GM19043 (cell line): Measurements from ENCODE around the gene ZBTB39.
"Not testable (repeated sequence)": the region's sequence is repeated elsewhere in the genome, so short reads cannot be mapped to it uniquely, and the experiment has no call there.

Experiments used
- ATAC-seq: cut with Tn5 transposase; IDR thresholded peaks from one replicate; pipeline ENCODE4 v1.9.1; 2021; ENCODE audit warnings: low read depth; ENCODE audit not compliant: unreplicated experiment

Gene ZBTB39

DNA sequence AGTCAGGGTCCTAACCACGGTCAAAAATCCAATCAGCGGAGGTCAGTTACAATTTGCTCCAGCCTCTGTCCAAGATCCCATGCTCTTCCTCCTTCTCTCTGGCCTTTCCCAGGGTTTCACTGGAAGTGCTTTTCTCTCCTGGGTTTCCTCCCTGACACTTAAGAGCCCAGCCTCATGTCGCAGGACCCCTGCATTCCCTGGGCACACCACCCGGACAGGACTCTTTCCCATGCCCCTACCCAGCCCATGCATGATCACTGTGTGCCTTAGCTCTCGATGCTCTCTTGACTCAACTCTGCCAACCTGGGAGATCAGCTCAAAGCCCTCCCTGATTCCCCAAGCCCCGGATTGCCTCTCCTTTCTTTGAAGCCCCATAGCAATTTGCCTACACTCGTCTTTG lies 25.4 kb upstream of the ZBTB39 start:
- no peak for ATAC-seq

DNA sequence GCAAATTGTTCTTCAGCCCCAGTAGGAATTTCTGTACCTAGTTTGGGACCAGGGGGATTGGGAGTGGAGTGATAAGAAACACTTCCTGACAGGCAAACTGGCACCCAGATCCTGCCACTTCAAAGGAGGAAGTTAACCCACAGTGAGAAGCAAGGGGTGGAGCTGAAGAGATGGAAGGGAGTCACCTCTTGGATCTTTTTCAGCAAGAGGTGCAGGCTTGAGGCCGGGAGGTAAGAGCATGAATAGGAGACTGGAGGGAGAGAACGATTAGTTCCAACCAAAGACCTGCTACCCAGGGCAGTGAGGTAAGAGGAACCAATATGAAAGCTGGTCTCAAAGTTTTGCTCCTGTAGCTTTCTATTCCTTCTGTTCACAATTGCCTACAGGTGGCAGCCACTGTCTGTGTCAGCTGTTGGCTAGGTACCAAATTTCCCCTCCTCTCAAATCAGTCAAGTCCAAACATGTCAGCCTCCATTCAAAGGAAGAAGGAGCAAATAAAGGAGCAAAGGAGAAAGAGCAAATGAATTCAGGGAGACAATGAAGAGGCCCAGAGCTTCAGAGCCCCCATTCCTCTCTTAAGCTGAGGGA lies 24.9 kb upstream of the ZBTB39 start:
- ATAC-seq = no peak

DNA sequence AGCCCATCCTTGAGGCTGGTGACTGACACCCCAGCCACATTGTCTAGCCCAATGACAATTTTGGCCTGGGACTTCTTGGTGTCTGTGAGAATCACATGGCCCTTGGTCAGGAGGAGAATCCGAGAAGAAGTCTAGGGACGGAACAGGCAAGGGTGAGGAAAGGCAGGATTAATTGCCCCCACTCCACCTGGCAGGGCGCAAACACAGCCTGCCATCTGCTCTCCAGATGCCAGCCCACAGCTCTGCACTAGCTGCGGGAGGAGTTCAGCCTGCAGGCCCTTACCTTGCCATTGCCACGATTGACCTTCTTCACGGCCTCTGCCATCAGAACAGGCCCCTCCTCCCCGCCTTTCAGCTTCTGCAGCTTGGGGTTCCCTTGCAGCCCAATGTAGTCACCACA lies 23.1 kb upstream of the ZBTB39 start:
- ATAC-seq = no peak

DNA sequence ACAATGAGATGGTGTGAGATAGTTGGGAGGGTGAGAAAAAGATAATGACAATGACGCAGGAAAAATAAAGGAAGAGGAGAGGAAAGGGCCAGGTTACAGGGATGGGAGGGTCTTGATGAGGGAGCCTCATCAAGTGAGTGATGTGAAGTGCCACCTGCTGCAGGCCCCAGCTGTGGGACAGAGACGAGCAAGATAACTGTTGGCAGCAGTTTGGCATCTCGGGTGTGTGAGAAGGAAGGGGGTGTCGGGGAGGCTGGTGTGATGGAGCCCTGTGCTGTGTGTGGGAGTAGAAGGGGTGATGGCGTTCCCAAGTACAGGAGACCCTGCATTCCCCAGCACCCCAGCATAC lies 21.4 kb upstream of the ZBTB39 start:
- no peak for ATAC-seq

DNA sequence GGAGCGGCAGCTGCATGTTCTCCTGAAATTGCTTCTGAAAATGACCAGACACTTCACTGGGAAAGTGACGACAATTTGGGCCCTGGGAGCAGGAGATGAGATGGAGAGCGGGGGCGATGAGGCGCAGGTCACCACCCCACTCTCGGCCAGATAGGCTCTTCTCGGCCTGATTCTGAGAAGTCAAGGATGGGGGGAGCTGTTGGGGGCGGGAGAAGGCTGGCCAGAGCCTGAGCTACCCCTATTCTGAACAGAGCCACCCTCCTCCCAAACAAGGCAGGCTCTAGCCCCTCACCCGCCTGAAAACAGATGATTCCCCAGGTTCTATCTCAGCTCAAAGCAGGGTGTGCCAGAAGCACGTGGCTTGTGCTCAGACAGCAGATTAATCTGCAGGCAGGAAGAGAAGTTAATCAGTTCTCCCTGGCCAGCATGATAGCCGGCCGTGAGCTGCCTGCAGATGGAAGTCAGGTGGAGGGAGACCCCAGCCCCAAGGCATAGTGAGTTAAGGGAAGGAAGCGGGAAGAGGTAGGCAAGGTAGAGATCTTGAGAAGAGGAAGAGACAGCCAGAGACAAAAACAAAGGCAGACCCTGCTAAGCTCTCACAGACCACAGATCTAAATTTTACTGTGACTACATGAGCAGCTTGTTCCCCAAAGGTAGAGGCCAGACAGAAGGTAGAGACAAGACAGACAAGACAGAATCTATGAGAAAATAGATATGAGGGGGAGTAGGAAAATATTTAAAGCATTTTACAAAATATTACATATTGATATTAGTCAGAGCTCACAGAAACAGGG lies 20.9 kb upstream of the ZBTB39 start:
- ATAC-seq = no peak

DNA sequence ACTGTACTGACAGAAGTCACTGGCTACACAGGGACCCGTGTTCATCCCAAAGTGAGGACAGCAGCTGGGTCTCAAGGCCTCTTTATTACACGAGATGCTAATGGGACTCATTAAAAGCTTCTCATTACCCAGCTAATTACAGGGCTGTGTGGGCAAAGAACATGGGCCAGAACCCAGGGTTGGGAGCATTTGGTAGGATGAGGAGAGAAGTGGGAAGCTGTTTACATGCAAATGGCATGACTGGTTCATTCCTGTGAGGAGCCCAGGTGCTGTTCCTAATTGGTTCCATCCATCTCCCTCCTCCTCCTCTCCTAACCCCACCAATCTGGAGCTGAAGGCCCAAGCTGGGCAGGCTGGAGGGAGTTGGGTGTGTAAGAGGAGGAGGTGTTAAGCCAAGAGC lies 18.9 kb upstream of the ZBTB39 start:
- ATAC-seq = no peak

DNA sequence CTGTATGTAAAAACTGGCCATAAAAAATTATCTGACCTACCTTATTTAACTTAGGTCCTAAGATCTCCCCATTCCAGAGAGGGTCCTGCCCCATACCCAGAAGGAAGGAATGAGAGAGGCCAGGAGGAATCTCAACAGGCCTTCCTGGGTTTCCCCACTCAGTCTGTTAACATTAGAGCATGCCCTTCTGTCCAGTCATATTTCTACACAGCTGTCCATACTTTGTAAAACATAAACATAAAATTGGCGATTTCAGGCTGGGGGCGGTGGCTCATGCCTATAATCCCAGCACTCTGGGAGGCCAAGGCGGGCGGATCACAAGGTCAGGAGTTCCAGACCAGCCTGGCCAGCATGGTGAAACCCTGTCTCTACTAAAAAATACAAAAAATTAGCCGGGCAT lies 16.0 kb upstream of the ZBTB39 start:
- ATAC-seq = not testable (repeated sequence)

DNA sequence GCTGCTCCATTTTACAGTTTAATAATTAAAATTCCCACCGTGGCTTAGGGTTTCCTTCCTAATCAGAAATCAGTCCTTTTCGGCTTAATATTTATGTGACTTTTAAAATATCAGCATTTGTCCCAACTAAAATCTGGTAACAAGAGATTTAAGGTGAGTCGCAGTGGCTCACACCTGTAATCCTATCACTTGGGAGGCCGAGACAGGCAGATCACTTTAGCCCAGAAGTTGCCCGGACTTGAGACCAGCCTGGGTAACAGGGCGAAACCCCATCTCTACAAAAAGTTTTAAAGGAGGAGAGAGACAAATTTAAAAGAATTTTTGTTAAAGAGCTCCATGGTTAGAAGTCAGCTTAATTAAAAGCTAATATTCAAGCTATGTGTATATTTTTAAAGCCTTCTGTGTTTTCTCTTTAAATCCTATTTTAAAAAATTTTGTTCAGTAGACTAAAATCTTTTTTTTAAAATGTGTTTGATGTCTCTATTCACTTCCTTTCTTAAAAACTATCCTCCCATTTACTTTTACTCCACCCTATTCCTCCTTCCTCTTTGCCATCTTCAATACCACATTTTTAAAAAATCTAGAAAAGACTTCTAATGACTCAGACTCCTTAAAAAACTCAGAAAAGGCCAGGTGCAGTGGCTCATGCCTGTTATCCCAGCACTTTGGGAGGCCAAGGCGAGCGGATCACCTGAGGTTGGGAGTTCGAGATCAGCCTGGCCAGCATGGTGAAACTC lies 13.8 kb upstream of the ZBTB39 start:
- ATAC-seq = no peak

DNA sequence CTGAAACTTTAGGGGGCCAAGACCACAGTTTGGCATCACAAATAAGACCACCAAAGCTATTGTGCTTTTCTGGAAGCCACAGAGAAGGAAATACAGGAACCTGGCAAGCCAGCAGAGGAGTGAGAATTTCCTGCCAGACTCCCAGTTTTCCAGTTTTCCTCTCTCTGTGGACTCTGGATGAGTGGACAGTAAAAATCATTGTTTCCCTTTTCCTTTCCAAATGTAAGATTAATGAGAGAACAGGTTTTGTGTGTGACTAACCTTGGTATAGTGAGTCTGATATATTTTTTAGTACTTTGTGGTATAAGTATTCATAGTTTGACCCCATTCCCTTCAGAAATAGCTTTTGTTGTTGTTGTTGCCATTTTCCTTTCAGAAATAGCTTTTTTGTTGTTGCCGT lies 12.6 kb upstream of the ZBTB39 start:
- no peak for ATAC-seq

DNA sequence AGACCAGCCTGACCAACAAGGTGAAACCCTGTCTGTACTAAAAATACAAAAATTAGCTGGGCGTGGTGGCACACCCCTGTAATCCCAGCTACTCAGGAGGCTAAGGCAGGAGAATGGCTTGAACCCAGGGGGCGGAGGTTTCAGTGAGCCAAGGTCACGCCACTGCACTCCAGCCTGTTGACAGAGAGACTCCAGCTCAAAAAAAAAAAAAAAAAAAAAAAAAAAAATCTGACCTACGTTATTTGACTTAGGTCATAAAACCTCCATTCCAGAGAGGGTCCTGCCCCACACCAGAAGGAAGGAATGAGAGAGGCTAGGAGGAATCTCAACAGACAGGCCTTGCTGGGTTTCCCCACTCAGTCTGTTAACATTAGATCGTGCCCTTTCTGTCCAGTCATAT lies 12.0 kb upstream of the ZBTB39 start:
- ATAC-seq = not testable (repeated sequence)

DNA sequence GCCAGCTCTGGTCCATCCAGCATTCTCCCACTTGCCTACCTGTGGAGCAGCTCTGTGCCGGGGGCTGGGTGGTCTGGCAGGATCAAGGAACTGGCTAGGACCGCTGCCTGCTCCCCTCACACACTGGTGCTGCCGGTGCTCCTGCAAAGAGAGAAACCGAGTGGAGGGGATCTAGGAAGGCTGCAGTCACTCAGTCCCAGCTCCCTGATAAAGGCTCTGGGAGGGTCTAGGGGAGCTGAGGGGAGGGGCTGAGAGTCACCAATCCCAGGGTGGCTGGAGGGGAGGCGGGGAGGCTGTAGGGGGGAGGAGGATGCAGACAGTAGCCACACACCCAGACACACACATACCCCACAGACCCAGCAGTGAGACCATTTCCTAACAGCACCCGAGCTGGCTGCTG lies 10.0 kb upstream of the ZBTB39 start, which contains the start of gene TAC3:
Gene TAC3 (minus strand): TSS at position 182 of the 400 bp plus-strand sequence. CDS start 732 bp downstream, outside the sequence.
- ATAC-seq = no peak

DNA sequence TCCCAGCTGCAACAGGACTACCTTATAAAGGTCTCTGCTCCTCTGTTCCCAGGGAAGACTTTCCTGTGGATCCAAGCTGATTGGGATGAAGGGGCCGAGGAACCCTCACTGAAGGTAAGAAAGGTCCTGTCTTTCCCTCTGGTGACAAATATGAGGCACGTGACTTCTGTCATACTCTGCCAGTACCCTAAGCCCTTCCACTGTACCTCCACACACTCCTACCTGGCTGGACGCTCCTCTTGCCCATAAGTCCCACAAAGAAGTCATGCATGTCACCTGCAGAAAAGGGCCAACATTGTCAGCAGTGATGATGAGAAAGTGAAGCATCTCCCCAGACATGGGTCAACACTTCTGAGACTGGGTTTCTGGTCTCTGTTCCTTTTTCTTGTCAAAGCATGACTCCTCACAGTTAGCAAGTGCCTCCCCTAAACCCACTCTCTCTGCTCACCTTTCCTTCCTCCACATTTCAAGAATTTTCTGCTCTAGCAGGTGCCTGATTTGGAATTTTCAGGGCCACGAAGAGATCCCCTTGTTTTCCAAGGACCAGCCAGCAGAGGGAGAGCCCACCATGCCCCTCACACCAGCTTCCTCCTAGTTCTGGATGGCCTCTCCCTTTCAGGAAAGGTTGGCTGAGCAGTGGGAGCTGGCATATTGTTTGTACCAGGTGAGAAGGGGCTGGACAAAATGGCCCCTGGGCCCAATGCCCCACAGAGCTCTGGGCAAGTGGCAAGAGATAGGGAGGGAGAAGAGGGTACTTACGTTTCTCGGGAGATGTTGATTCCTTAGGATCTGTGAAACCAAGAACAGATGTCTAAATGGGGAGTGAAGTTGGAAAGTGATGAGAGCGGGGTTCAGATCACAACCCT lies 6.5 kb upstream of the ZBTB39 start:
- peak; percentile 90 for ATAC-seq

DNA sequence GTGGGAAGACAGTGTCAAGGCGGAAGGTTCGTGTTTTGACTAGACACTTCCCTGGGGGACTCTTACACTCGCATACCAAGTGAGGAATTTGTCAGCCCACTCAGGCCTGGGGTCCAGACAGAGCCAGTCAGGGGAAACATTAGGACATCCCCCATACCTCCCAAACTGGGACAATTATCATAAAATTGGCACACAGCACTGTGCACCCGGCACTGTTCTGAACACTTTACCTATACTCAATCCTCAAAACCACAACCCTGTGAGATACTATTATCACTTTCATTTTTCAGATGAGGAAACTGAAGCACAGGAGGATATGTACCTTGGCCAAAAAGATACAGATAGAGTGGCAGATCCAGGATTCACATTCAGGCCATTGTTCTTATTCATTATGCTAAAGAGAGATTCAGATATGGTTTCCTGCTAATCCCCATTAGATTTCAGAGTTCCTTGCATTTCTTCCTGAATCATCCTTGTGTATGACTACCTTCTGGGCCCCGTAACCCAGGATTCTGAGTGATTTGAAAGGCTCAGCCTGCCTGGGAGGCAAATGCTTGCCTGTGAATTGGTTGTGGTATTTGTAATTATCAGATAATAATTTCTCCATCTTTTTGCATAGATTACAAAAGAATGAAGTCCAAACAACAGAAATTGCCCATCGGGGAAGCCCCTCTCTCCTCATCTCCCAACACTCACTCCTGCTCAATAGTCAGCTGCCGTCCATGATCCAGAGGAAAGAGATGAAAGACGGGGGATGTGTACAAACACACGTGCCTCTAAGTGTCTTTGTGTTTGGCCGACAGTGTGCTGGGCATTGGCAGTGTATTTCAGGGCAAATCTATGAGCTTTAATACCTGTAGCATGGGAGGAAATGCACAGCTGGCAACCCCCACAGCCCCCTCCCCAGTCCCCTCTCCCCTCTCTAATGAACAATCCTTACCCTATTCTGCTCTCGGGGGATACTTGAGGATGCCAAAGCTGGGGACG lies 5.4 kb upstream of the ZBTB39 start:
- ATAC-seq = no peak

DNA sequence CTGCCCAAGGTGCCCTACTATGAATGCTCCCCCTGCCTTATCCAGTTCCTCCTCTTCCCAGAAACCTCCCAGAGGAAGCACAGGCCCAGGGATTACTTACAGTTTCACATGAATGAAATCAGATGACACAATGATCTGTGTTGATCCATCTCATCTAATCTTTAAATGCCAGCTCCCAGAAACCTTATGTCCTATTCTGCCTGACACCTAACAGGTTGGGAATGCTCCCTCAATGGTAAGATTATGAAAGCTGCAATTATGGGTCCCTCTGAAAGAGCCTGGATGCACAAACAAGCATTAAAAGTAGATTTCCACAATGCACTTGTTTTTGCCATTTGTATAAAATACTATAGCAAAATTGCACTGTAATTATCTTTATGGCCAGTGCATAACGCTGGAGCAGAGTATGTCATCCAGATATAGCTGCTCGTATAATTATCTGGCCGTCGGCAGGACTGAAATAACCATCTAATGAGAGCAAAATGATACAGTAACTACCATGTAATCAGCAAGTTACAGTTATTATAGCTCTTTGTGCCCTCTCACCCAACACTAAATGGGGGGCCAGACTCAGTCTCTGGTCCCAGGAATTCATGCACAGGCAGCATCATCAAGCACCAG lies 4.4 kb upstream of the ZBTB39 start:
- ATAC-seq = no peak

DNA sequence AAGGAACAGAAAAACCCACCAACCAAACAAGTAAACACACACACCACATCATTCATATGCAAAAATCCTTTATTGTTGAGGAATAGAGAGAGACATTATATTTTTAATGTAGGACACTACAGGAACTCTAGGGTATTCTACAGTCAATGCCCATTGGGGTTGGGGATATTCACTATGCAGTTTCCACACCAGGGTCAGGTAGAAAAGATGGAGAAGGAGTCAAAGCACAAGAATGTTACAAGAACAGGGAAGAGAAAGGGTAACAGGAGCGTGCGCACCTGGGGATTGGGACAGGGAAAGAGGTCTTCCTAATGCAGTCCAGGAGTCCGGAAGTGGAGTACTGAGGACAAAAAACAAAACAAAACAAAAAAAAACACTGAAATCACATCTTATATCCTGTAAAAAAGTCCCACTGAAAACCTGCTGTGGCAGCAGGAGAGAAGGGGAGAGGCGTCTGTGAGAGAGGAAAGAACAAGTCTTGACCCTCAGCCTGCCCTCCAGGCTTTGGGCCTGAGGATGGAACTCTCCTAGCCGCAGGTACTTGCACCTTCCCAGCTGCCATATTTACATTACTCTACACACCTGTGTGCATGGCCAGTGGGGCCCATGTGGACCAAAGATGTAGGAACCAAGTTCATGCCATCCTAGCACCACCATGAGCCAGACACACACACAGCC lies 3.7 kb upstream of the ZBTB39 start:
- ATAC-seq = no peak

DNA sequence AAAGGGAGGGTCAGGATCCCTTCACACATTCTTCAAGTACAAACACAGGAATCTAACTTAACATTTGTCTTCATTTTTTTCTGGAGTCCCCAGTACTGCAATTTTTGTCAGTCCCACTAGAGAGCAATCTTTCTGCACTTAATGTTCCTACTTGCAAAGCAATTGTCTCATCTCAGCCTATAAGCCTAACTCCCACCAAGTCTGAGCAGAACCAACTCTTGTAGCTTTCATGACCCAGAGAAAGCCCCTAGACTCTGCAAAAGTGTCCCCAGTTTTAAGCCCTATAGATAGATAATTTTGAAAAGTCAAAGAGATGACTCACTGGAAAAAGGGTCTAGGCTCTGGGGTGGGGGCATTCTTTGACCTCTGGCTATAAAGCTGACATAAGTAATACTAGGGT lies 1.8 kb upstream of the ZBTB39 start:
- no peak for ATAC-seq

DNA sequence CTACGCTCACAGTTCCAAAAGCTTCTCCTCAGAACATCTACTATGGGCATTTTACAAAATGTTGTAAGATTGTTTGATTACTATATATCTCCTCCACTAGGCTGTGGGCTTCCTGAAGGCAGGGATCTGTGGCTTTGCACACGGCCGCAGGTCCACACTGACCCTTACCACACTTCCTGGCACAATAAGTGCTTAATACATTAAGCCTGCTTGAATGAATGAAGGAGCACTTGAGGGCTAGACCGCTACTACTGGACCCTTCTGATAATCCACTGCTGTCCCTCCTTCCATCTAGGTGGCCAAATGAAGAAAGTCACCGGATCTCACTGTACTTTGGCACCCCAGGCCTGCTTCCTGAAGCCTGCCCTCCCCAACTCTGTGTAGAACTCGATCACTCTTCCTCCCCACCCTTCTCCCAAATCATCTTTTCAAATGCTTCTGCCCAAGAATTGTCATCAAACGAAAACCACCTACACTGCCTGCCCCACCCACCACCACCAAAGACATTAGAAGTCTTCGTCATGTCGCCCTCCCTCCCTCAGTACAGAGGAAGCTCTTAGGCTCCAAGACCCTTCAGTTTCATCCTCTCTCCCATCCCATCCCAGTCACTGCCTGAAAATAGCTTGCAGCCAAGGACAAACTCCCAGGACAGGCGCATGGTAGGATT lies 596 bp upstream of the ZBTB39 start:
- ATAC-seq = peak; percentile 8

DNA sequence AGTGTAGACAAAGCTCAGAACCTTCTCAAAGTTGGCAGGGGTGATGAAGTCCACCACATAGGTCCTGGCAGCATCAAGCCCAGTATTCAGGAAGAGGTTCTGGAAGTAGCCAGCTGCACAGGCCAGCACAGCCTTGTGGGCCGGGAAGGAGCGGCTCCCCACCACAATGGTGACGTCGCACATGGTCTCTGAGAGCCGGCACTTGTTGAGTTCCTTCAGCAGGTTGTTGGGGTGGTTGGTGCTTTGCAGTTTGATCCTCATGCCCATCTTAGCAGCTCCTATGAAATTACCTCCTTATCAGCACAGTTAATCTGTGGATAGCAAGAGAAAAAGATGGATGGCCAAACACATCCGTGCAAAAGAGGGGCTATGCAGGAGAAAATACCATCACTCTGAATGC lies 1.7 kb downstream of the ZBTB39 start:
- no peak for ATAC-seq
